Sigmoid colon (tissue), 4 donors: ENCODE results near the gene PLIN4.

Experiments used
- CTCF ChIP-seq, 4 experiments: fragments of 450-650 bp in 3 of 4; fragments of 200-600 bp in 1 of 4; IDR thresholded peaks; one replicate each; pipeline ENCODE4 v1.5.1; 2016 to 2019; ENCODE audit warnings: antibody characterized with exemption in 4 of 4, mild to moderate bottlenecking in 3 of 4, moderate library complexity in 2 of 4
- EP300 ChIP-seq, 4 donors: sonication (generic); formaldehyde crosslinking; IDR thresholded peaks; one replicate each; pipeline ENCODE4 v1.6.1; 2017; ENCODE audit warnings: antibody characterized with exemption in 4 of 4
- POLR2A ChIP-seq, 2 donors: fragments of 450-650 bp; IDR thresholded peaks; one replicate each; pipeline ENCODE4 v1.6.1; 2016; ENCODE audit warnings: antibody characterized with exemption in 2 of 2, mild to moderate bottlenecking in 2 of 2, moderate library complexity in 2 of 2
- POLR2AphosphoS5 ChIP-seq, 4 donors: sonication (generic); formaldehyde crosslinking; IDR thresholded peaks; one replicate each; pipeline ENCODE4 v1.6.1; 2017; ENCODE audit warnings: antibody characterized with exemption in 4 of 4

DNA sequence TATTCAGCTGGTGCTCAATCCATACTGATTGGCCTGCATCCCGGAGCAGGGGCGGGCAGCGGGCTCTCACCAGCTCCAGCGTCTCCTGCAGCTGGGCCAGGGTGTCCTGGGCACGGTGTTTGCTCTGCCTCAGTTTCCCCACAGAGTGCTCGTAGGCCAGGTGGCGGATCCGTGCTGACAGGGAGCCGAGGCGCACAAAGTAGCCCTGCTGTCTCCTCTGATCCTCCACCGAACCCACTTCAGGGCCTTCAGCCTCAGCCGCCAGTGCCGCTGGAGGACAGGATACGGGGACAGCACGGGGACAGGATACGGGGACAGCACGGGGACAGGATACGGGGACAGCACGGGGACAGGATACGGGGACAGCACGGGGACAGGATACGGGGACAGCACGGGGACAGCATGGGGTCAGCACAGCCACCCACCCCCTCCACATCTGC is 7.3 kb upstream of the PLIN4 start:
- TF ChIP-seq CTCF (IDR thresholded peaks at IDR 0.05) (no peak), POLR2A (IDR thresholded peaks at IDR 0.05) (no peak), POLR2AphosphoS5 (IDR thresholded peaks at IDR 0.05) (no peak), EP300 (IDR thresholded peaks at IDR 0.05) (no peak)
